Fibroblast of skin of scalp (primary cell): ENCODE results near the gene ZNF723. TPM values are rescaled to one million over a fixed set of nuclear protein-coding genes. Genes with fewer than 3 reads are reported as not detected.
"Not testable (repeated sequence)": the region's sequence is repeated elsewhere in the genome, so short reads cannot be mapped to it uniquely, and the experiment has no call there.

Experiments
- DNase-seq: peaks from one replicate; pipeline ENCODE4 v3.0.0-alpha.2; 2013
- polyA plus RNA-seq, 2 experiments: library from polyadenylated mRNA; unstranded; fragments of 120-200 nt; gene quantifications; one replicate each; pipeline ENCODE4 v1.2.1, GENCODE V29; 2013; ENCODE audit not compliant: insufficient read length in 2 of 2

The ZNF723 gene
- polyA plus RNA-seq (2013, experiment 1 of 2; ENCODE audit: insufficient read length), result not detected
- polyA plus RNA-seq (2013, experiment 2 of 2; ENCODE audit: insufficient read length), result not detected

DNA sequence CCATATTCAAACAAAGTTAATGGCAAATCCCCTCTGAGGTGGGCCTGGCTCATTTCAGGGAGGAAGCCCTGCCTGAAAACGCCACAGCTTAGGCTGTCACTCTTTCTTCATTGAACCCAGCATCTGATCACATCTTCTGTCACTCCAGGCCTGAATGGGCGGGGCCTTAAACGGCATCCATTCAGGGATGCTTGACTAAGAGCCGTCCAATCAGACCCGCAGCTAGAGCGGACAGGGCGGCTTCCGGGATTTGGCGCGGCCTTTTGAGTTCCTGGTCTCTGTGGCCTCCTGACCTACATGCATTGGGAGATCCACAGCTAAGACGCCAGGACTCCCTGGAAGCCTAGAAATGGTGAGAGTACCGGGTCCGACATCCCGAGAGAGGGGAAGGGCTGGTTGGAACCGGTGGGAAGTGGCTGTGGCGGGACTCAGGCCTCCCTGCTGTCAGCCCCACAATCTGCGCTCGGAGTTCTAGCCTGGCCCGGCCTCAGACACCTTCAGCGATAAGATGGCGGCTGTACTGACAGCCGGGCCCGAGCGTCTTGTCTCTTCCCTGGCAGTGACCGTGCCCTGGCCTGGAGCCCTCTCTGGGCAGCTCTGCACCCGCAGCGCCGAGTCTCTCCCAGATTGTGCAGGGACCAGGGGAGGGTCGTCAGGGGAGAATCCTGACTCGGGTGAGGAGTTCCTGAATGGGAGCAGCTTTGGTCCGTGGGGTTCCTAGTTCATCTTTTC, at the start of gene ZNF723:
Gene ZNF723, plus strand, starts transcription at position 261 of the 732 bp plus-strand sequence. Its CDS starts 89 bp downstream, at position 350.
- no peak for DNase-seq

DNA sequence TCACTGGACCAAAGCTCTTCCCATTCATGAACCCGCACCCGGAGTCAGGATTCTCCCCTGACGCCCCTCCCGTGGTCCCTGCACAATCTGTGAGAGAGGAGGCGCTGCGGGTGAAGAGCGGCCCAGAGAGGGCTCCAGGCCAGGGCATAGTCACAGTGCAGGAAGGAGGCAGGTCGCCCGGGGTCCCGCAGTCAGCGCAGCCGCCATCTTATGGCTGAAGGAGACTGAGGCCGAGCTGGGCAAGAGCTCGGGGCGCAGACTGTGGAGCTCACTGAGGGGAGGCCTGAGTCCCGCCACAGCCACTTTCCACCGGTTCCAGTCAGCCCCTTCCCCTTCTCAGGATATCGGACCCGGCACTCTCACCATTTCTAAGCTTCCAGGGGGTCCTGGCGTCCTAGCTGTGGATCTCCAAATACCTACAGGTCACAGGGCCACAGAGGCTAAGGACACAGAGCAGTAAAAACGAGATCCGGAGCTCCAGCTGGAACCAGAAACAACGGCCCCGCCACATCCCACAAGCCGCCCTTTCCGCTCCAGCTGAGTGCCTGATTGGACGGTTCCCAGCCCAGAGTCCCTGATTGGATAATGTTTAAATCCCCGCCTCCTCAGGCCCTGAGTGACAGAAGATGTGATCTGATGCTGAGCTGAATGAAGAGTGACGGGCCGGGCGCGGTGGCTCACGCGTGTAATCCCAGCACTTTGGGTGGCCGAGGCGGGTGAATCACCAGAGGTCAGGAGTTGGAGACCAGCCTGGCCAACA, 48.3 kb upstream of the ZNF723 start, which contains the start of gene ZNF99:
Gene ZNF99, minus strand, starts transcription at position 501 of the 760 bp plus-strand sequence. Its CDS starts 135 bp downstream, at position 366.
- no peak for DNase-seq

GRCh38 chr19:22792863-22793262, 39.2 kb upstream of the ZNF723 start:
- not testable (repeated sequence) for DNase-seq

DNA sequence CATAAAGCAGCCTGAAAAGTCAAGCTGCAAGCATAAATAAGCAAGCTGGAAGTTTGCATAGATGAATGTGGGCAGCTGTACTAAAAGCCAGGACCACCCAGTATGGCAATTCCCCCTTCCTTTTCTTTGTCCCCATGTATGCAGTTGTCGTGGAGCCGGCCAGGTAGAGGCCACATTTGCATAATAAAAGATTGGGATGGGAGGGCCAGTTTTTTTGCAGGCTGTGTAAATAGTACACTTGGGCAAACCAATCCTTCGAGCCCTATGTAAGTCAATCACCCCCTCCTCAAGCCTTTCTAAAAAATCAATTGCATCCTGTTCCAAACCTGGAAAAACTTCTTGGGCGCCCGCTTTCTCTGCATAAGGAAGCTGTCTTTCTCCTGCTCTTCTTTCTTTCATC, 35.1 kb upstream of the ZNF723 start:
- no peak for DNase-seq

- no peak for DNase-seq
These were observed 25.7 kb upstream of the ZNF723 start for GRCh38 chr19:22806418-22806817.

GRCh38 chr19:22807061-22807835, 24.8 kb upstream of the ZNF723 start:
- DNase-seq, result no peak

DNA sequence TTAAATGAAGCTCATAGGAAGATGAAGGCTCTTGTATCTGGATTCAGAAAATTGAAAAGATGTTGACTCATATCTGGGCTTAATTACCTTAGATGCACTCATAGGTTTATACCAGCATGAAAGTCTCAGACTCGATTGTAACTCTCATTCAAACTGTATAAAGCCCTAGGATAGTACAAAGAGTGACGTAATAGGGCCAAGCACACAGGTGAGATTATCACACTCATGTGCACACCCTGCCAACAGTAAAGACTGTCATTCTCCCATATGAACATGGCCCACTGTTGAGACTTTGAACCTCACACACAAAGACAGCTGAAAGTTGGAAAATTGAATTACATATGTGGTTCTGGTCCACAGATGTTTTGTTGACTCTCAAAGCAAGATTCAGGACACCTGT, 18.0 kb upstream of the ZNF723 start:
- no peak for DNase-seq

DNA sequence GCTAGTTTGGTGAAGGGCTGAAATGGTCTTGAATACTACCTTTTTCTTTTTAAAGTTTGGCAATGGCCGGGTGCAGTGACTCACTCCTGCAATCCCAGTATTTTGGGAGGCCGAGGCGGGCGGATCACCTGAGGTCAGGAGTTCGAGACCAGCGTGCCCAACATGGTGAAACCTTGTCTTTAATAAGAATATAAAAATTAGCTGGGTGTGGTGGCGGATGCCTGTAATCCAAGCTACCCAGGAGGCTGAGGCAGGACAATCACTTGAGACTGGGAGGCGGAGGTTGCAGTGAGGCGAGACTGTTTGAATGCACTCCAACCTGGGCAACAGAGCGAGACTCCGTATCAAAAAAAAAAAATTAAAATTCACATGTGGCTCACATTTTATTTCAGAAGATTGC, 880 bp upstream of the ZNF723 start:
- DNase-seq, result no peak

DNA sequence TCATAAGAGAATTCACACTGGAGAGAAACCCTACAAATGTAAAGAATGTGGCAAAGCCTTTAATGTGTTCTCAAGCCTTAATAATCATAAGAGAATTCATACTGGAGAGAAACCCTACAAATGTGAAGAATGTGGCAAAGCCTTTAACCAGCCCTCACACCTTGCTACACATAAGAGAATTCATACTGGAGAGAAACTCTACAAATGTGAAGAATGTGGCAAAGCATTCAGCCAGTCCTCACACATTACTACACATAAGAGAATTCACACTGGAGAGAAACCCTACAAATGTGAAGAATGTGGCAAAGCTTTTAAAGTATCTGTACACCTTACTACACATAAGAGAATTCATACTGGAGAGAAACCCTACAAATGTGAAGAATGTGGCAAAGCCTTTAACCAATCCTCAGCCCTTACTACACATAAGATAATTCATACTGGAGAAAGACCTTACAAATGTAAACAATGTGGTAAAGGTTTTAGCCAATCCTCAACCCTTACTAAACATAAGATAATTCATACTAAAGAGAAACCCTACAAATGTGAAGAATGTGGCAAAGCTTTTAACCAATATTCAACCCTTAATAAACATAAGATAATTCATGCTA, 25.7 kb downstream of the ZNF723 start:
- DNase-seq, result not testable (repeated sequence)

- peak; percentile 3 for DNase-seq
These were observed 50.7 kb downstream of the ZNF723 start for GRCh38 chr19:22882797-22883196.

- no peak for DNase-seq
These were observed 61.8 kb downstream of the ZNF723 start for GRCh38 chr19:22893855-22894270.

DNA sequence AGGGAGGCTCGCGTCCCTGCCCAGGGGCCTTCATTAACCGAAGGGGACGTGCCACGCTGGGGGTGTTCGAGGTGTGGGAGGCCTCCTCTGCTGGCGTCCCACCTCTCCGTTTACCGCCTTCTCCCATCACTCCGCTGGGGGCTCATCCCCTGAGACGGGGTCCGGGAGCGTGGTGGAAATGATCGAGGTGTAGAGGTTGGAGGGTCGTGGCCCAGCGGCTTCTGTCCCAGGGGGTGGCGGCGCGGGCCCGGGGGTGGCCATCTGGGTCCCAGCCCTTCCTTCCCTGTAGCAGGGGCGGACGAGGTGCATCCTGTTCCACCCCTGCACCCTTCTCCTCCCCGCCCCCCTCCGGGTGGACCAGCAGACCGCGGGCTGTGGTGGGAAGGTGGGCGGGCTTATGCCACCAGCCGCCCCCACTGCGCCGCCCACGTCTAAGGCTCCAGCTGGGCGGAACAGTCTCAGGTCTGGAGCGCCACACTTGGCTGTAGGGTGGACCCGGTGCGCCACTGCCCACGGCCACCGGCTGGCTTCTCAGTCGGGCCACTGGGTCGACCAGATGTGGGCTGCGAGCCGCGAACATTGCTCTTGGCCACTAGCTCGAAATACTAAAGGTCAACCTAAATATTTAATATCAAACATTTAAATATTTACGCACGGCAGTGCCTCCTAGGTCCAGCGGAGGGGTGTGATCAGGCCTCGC, 69.5 kb downstream of the ZNF723 start:
- no peak for DNase-seq
